Activated naive CD4-positive, alpha-beta T cell treated with anti-CD3 and anti-CD28 coated beads for 36 hours (primary cell): Measurements from ENCODE around the gene CLC. TPM values are rescaled to one million over a fixed set of nuclear protein-coding genes. Genes with fewer than 3 reads are reported as not detected.
A peak's percentile ranks its signal among the peaks of the same experiment; 100 is the strongest.
"Not testable (repeated sequence)": the region's sequence is repeated elsewhere in the genome, so short reads cannot be mapped to it uniquely, and the experiment has no call there.

ENCODE experiments used
- CTCF ChIA-PET: fragments of 350-600 bp; sonication (Branson Sonifier 250); formaldehyde crosslinking; loops from one replicate; lab custom pipeline; 2021; ENCODE audit warnings: antibody characterized with exemption; lab: Charles Lee
- DNase-seq: peaks from one replicate; pipeline ENCODE4 v3.0.0-alpha.2; 2020
- H3K27ac Mint-ChIP-seq: one replicate; pipeline ENCODE4 v1.8.0; 2021; ENCODE audit warnings: mild to moderate bottlenecking, mixed read lengths
- H3K27me3 Mint-ChIP-seq: one replicate; pipeline ENCODE4 v1.8.0; 2021; ENCODE audit warnings: low read depth, mixed read lengths
- H3K36me3 Mint-ChIP-seq: one replicate; pipeline ENCODE4 v1.8.0; 2021; ENCODE audit warnings: low read depth, mixed read lengths
- H3K4me1 Mint-ChIP-seq: one replicate; pipeline ENCODE4 v1.8.0; 2021; ENCODE audit warnings: low read depth, mixed read lengths
- H3K4me3 Mint-ChIP-seq: one replicate; pipeline ENCODE4 v1.8.0; 2021; ENCODE audit warnings: mild to moderate bottlenecking, moderate library complexity, mixed read lengths
- H3K9me3 Mint-ChIP-seq: one replicate; pipeline ENCODE4 v1.8.0; 2021; ENCODE audit warnings: mixed read lengths
- intact Hi-C: fragments of 100-400 bp; cut with micrococcal nuclease; formaldehyde crosslinking; loops from one replicate; pipeline ENCODE4 v1.15.1; 2023
- total RNA-seq, 2 experiments: library from RNA; stranded (reverse); gene quantifications; one replicate each; pipeline ENCODE4 v1.2.3, GENCODE V29; 2021

CLC gene
- total RNA-seq, 2 experiments from 2014 or later: not detected

GRCh38 chr19:39695759-39696158 lies 42.1 kb downstream of the CLC start:
- no peak overlapping the region for H3K4me3 Mint-ChIP-seq
- H3K36me3 Mint-ChIP-seq: no peaks in the 10 kb centered on the region
- H3K4me1 Mint-ChIP-seq: peaks cover 6% of the 10 kb centered on the region
- CTCF ChIA-PET: no interaction called here
- H3K9me3 Mint-ChIP-seq: no peaks in the 10 kb centered on the region
- DNase-seq: no peak
- H3K27me3 Mint-ChIP-seq: no peaks in the 10 kb centered on the region
- intact Hi-C loops: no loop called here
- H3K27ac Mint-ChIP-seq: no peak overlapping the region

GRCh38 chr19:39692822-39693221 lies 45.0 kb downstream of the CLC start:
- Mint-ChIP-seq H3K4me1 (peaks cover 2% of the 10 kb centered on the region), H3K4me3 (no peak overlapping the region), H3K36me3 (no peaks in the 10 kb centered on the region), H3K9me3 (peaks cover 5% of the 10 kb centered on the region), H3K27me3 (no peaks in the 10 kb centered on the region), H3K27ac (no peak overlapping the region)
- no peak for DNase-seq
- intact Hi-C loops: loop anchor here (1.0 kb wide), 1 partner anchor 14 kb away; no protein-coding TSS in a partner anchor
- CTCF ChIA-PET: no interaction called here

- peaks cover 2% of the 10 kb centered on the region for H3K4me1 Mint-ChIP-seq
- CTCF ChIA-PET: no interaction called here
- intact Hi-C loops: loop anchor here (1.0 kb wide), 1 partner anchor 13 kb away; no protein-coding TSS in a partner anchor
- no peaks in the 10 kb centered on the region for H3K36me3 Mint-ChIP-seq
- no peak overlapping the region for H3K27ac Mint-ChIP-seq
- no peak overlapping the region for H3K4me3 Mint-ChIP-seq
- peaks cover 5% of the 10 kb centered on the region for H3K9me3 Mint-ChIP-seq
- peak; percentile 57 for DNase-seq
- no peaks in the 10 kb centered on the region for H3K27me3 Mint-ChIP-seq
Measured at GRCh38 chr19:39692166-39692565, 45.7 kb downstream of the CLC start.

- H3K36me3 Mint-ChIP-seq, H3K27me3 Mint-ChIP-seq, DNase-seq, H3K27ac Mint-ChIP-seq, H3K9me3 Mint-ChIP-seq, H3K4me3 Mint-ChIP-seq, intact Hi-C loops, CTCF ChIA-PET: not testable (repeated sequence)
- peaks cover 11% of the 10 kb centered on the region for H3K4me1 Mint-ChIP-seq
Measured at GRCh38 chr19:39688637-39689036, 49.2 kb downstream of the CLC start.

- CTCF ChIA-PET: no interaction called here
- Mint-ChIP-seq H3K4me1 (peaks cover 9% of the 10 kb centered on the region), H3K36me3 (peaks cover 1% of the 10 kb centered on the region), H3K27ac (no peak overlapping the region), H3K27me3 (no peaks in the 10 kb centered on the region), H3K9me3 (peaks cover 5% of the 10 kb centered on the region), H3K4me3 (no peak overlapping the region)
- intact Hi-C loops: no loop called here
- no peak for DNase-seq
Measured at GRCh38 chr19:39686739-39687138, 51.1 kb downstream of the CLC start.

- Mint-ChIP-seq H3K27me3 (no peaks in the 10 kb centered on the region), H3K9me3 (peaks cover 1% of the 10 kb centered on the region), H3K27ac (no peak overlapping the region), H3K4me3 (no peak overlapping the region), H3K36me3 (peaks cover 1% of the 10 kb centered on the region), H3K4me1 (peaks cover 25% of the 10 kb centered on the region)
- CTCF ChIA-PET: no interaction called here
- intact Hi-C loops: no loop called here
- DNase-seq: no peak
Measured at GRCh38 chr19:39684267-39684666, 53.6 kb downstream of the CLC start.

GRCh38 chr19:39681416-39681815 lies 56.4 kb downstream of the CLC start:
- CTCF ChIA-PET: interaction anchor here (0.6 to 0.9 kb wide), 2 partner anchors 130 to 1090 kb away, joined by 3 to 5 read pairs; no protein-coding TSS in a partner anchor

More at GRCh38 chr19:39681416-39681815, 56.4 kb downstream of the CLC start:
- peaks cover 40% of the 10 kb centered on the region for H3K4me1 Mint-ChIP-seq
- no peaks in the 10 kb centered on the region for H3K9me3 Mint-ChIP-seq
- H3K36me3 Mint-ChIP-seq: peaks cover 1% of the 10 kb centered on the region
- no peak for DNase-seq
- no peaks in the 10 kb centered on the region for H3K27me3 Mint-ChIP-seq
- H3K27ac Mint-ChIP-seq: no peak overlapping the region
- intact Hi-C loops: no loop called here
- no peak overlapping the region for H3K4me3 Mint-ChIP-seq

Other genes with a start within 250 kb of the CLC start
- under 1 TPM; 0.74 to 0.79 TPM for gene DLL3, start 239.1 kb downstream of the CLC start, total RNA-seq
- not detected for gene SELENOV, start 222.9 kb downstream of the CLC start, total RNA-seq
- gene EID2B, start 205.2 kb downstream of the CLC start, total RNA-seq: 1 to 10 TPM; 5.7 to 6.2 TPM
- 1 to 10 TPM; 7.7 to 9.1 TPM for gene EID2, start 197.9 kb downstream of the CLC start, total RNA-seq
- gene LGALS13, start 135.5 kb downstream of the CLC start, total RNA-seq: not detected
- not detected for gene LGALS16, start 82.1 kb downstream of the CLC start, total RNA-seq
- 1 to 10 TPM; 1.2 to 2.4 TPM for gene LGALS14, start 33.5 kb downstream of the CLC start, total RNA-seq
- gene LEUTX, start 40.8 kb upstream of the CLC start, total RNA-seq: not detected
- 1 to 10 TPM; 6.1 to 6.6 TPM for gene DYRK1B, start 96.1 kb upstream of the CLC start, total RNA-seq
- gene FBL, start 108.3 kb upstream of the CLC start, total RNA-seq: 100 to 1,000 TPM; 742 to 785 TPM
- gene FCGBP, start 196.6 kb upstream of the CLC start, total RNA-seq: 1 to 10 TPM; 3.1 to 3.8 TPM
- gene PSMC4, start 233.1 kb upstream of the CLC start, total RNA-seq: 10 to 100 TPM; 79.7 to 82.1 TPM